B cell (primary cell): ENCODE results near the gene BMP5.

Experiments
- CTCF ChIP-seq: fragments of 200-600 bp; IDR thresholded peaks from one replicate; pipeline ENCODE4 v1.8.0; 2022; ENCODE audit warnings: antibody characterized with exemption, mild to moderate bottlenecking
- EZH2 ChIP-seq: IDR thresholded peaks from 2 replicates; pipeline ENCODE4 v1.6.1; 2012; ENCODE audit warnings: borderline replicate concordance, low read depth, mild to moderate bottlenecking, moderate library complexity, low read length; ENCODE audit not compliant: insufficient read depth, poor library complexity, severe bottlenecking

GRCh38 chr6:55776113-55776512 is 99.3 kb downstream of the BMP5 start:
- TF ChIP-seq EZH2 (no peak), CTCF (no peak)
